K562 (cell line): ENCODE measurements around the gene FSCN2. TPM values are rescaled to one million over a fixed set of nuclear protein-coding genes. Genes with fewer than 3 reads are reported as not detected.

Source experiments
- ATAC-seq: fragments of 200-7000 bp; cut with Tn5 transposase; 3 replicates; pipeline ENCODE4 v1.9.1; 2020; ENCODE audit warnings: moderate library complexity
- BruUV-seq: library from RNA; stranded (reverse); fragments of 400-500 nt; replicated peaks from 2 replicates; lab custom pipeline; 2021; lab: Mats Ljungman, UMichigan
- CTCF ChIA-PET: fragments of 300-600 bp; formaldehyde crosslinking; extraction: SDS; loops from one replicate; lab custom pipeline; 2021; ENCODE audit warnings: low intra/inter-chr PET ratio; lab: Yijun Ruan, JAX
- POLR2A ChIA-PET: fragments of 300-600, 350-650 bp; sonication (Branson Sonifier 250); formaldehyde crosslinking; extraction: SDS; loops from one replicate; lab custom pipeline; 2021; ENCODE audit warnings: antibody characterized with exemption, inconsistent platforms; lab: Yijun Ruan, JAX
- DNase-seq, 4 experiments: peaks; one replicate each; pipeline versions ENCODE4 v3.0.0 to v3.0.0-alpha.2; 2011 to 2018; ENCODE audit warnings: low spot score in 3 of 4, mixed read lengths in 3 of 4; ENCODE audit errors: extremely low read depth in 1 of 4
- FAIRE-seq: peaks from 2 replicates; lab custom pipeline; 2011; peaks lifted over from hg19 to GRCh38; lab: Jason Lieb, UNC
- H2AFZ ChIP-seq: 2 replicates; pipeline ENCODE4 v1.6.0; 2011; ENCODE audit warnings: low read depth, low read length, control low read depth, inconsistent platforms
- H3K27ac ChIP-seq: fragments of 200-600 bp; 3 replicates; pipeline ENCODE4 v1.8.0; 2011; ENCODE audit warnings: low read depth, mild to moderate bottlenecking, control low read depth, inconsistent platforms, low read length, moderate library complexity, mixed read lengths; ENCODE audit errors: extremely low read depth
- H3K27me3 ChIP-seq, 2 experiments: fragments of 300-600 bp in 1 of 2; 2 replicates in 1 of 2; 3 replicates in 1 of 2; pipeline versions ENCODE4 v1.6.0 to v1.8.0; 2011; ENCODE audit warnings: inconsistent platforms in 2 of 2, low read length in 2 of 2, mild to moderate bottlenecking in 1 of 2, mixed read lengths in 1 of 2, moderate library complexity in 1 of 2; ENCODE audit not compliant: control insufficient read depth in 2 of 2, insufficient read depth in 2 of 2
- H3K36me3 ChIP-seq: fragments of 300-600 bp; 3 replicates; pipeline ENCODE4 v1.8.0; 2011; ENCODE audit warnings: mild to moderate bottlenecking, low read length, inconsistent platforms; ENCODE audit not compliant: control insufficient read depth, insufficient read depth
- H3K4me1 ChIP-seq, 2 experiments: fragments of 200-600 bp in 1 of 2; replicated peaks in 1 of 2; 2 replicates in 1 of 2; 3 replicates in 1 of 2; pipeline versions ENCODE4 v1.5.1 to v1.8.0; 2011; ENCODE audit warnings: inconsistent platforms in 2 of 2, low read length in 2 of 2, mild to moderate bottlenecking in 1 of 2, mixed read lengths in 1 of 2, moderate library complexity in 1 of 2; ENCODE audit not compliant: control insufficient read depth in 2 of 2, insufficient read depth in 2 of 2
- H3K4me2 ChIP-seq: 2 replicates; pipeline ENCODE4 v1.6.1; 2011; ENCODE audit warnings: low read length, control low read depth, inconsistent platforms, mixed read lengths; ENCODE audit not compliant: insufficient read depth
- H3K4me3 ChIP-seq: fragments of 200-600 bp; sonication (generic), shearing (Covaris generic); 2 replicates; pipeline ENCODE4 v1.5.1; 2016; ENCODE audit warnings: control low read depth, inconsistent platforms
- H3K79me2 ChIP-seq: fragments of 200-600 bp; 3 replicates; pipeline ENCODE4 v1.8.0; 2011; ENCODE audit warnings: low read length, inconsistent platforms; ENCODE audit not compliant: control insufficient read depth, insufficient read depth
- H3K9ac ChIP-seq, 2 experiments: 2 replicates each; pipeline versions ENCODE4 v1.6.0 to v1.6.1; 2011; ENCODE audit warnings: low read depth in 2 of 2, low read length in 2 of 2, control low read depth in 1 of 2, inconsistent platforms in 1 of 2, mild to moderate bottlenecking in 1 of 2, mixed read lengths in 1 of 2; ENCODE audit not compliant: insufficient read depth in 1 of 2
- H3K9me1 ChIP-seq: one replicate; pipeline ENCODE4 v1.6.0; 2011; ENCODE audit warnings: inconsistent platforms, mild to moderate bottlenecking, low read length, moderate library complexity; ENCODE audit not compliant: control insufficient read depth, insufficient read depth
- H3K9me3 ChIP-seq: replicated peaks from 2 replicates; pipeline ENCODE4 v1.5.1; 2011; ENCODE audit warnings: low read depth, low read length, inconsistent platforms; ENCODE audit not compliant: control insufficient read depth, insufficient read depth
- H4K20me1 ChIP-seq: replicated peaks from 2 replicates; pipeline ENCODE4 v1.6.1; 2011; ENCODE audit warnings: low read length, inconsistent platforms, mixed read lengths; ENCODE audit not compliant: control insufficient read depth, insufficient read depth
- CHCHD3 ChIP-seq: fragments of 250-450 bp; sonication (Bioruptor Pico); IDR thresholded peaks from 2 replicates; pipeline ENCODE4 v2.1.2; 2022; ENCODE audit warnings: mild to moderate bottlenecking
- E2F3 ChIP-seq: fragments of 250-450 bp; sonication (Bioruptor Pico); IDR thresholded peaks from 2 replicates; pipeline ENCODE4 v1.4.0; 2020; ENCODE audit warnings: mild to moderate bottlenecking
- E2F8 ChIP-seq: fragments of 450-650 bp; IDR thresholded peaks from 2 replicates; pipeline ENCODE4 v1.7.1; 2018; ENCODE audit warnings: mild to moderate bottlenecking, low read depth; ENCODE audit not compliant: partially characterized antibody
- EGR1 ChIP-seq: fragments of 450-650 bp; conservative IDR thresholded peaks from 2 replicates; pipeline ENCODE4 v1.6.1; 2017; ENCODE audit warnings: mild to moderate bottlenecking
- IRF1 ChIP-seq: sonication (generic); formaldehyde crosslinking; IDR thresholded peaks from 2 replicates; pipeline ENCODE4 v1.8.0; 2022; ENCODE audit warnings: missing genetic modification reagents, mild to moderate bottlenecking, borderline replicate concordance
- KAT2B ChIP-seq: IDR thresholded peaks from one replicate; pipeline ENCODE4 v1.6.1; 2012; ENCODE audit warnings: low read depth, mild to moderate bottlenecking, control low read depth, inconsistent platforms, low read length, moderate library complexity
- MCM3 ChIP-seq: fragments of 450-650 bp; IDR thresholded peaks from 2 replicates; pipeline ENCODE4 v1.6.1; 2016
- ZBTB34 ChIP-seq: fragments of 250-450 bp; sonication (Bioruptor Pico); IDR thresholded peaks from 2 replicates; pipeline ENCODE4 v1.8.0; 2021; ENCODE audit warnings: mild to moderate bottlenecking, moderate library complexity
- ZNF165 ChIP-seq: fragments of 250-450 bp; sonication (Bioruptor Pico); IDR thresholded peaks from 2 replicates; pipeline ENCODE4 v1.4.0; 2020; ENCODE audit warnings: borderline replicate concordance
- WGBS: fragments of 100-300 bp; shearing (Covaris generic); methylation state at CpG from one replicate; pipeline ENCODE4 v1.1.6; 2016; ENCODE audit warnings: low coverage, mixed read lengths; ENCODE audit not compliant: insufficient coverage; ENCODE audit errors: missing lambda C conversion rate; 5-methylcytosine and 5-hydroxymethylcytosine counted together
- in situ Hi-C: fragments of 300-500 bp; cut with MboI; formaldehyde crosslinking; loops from 4 replicates; pipeline ENCODE4 v1.15.0; 2018; ENCODE audit warnings: inconsistent platforms, mixed read lengths
- intact Hi-C: fragments of 100-400 bp; cut with micrococcal nuclease; formaldehyde crosslinking; loops from 2 replicates; pipeline ENCODE4 v1.14.2; 2022
- polyA plus RNA-seq, 8 experiments: library from polyadenylated mRNA; depleted of rRNA in 4 of 8; stranded (reverse) in 5 of 8; unstranded in 3 of 8; fragments of >200 nt; fragmentation: Nextera tagmentation in 2 of 8; fragmentation: Illumina TruSeq in 1 of 8; extraction: Ambion mirVana in 2 of 8; extraction: Trizol in 1 of 8; gene quantifications; 2 replicates each; pipeline versions ENCODE4 v1.2.1 to v1.2.3, GENCODE V29; 2011 to 2014; ENCODE audit warnings: inconsistent platforms in 1 of 8, missing spikeins in 1 of 8
- total RNA-seq, 7 experiments: library from RNA; depleted of rRNA in 6 of 7; stranded (reverse); fragments of >200 nt in 6 of 7; fragmentation: Illumina TruSeq in 2 of 7; extraction: Trizol in 2 of 7; gene quantifications; 2 replicates each; pipeline versions ENCODE4 v1.2.1 to v1.2.3, GENCODE V29; 2011 to 2021; ENCODE audit warnings: low replicate concordance in 1 of 7

FSCN2 gene
- total and polyA plus RNA-seq, 9 of the 15 experiments (the other 6 are each of a cell fraction or from before 2014, with no cell fraction given) = 0.08 TPM; not detected in 8

- Histone ChIP-seq H3K79me2 (no peaks in the 10 kb centered on the region), H3K9me3 (no peaks in the 10 kb centered on the region), H3K4me2 (no peak overlapping the region), H3K9me1 (no peaks in the 10 kb centered on the region), H2AFZ (no peak overlapping the region), H3K27ac (no peak overlapping the region), H3K4me3 (no peak overlapping the region), H3K4me1 (peaks cover 3 to 19% of the 10 kb centered on the region in 2 experiments; a peak in 4 of 5 replicates), H4K20me1 (no peaks in the 10 kb centered on the region), H3K9ac (peak overlapping the region in 1 of 2 experiments; percentile 45; a peak in 2 of 4 replicates), H3K27me3 (peaks cover 10 to 22% of the 10 kb centered on the region in 2 experiments; a peak in 3 of 5 replicates), H3K36me3 (no peaks in the 10 kb centered on the region)
- 31% methylated on average over 12 of the region's 12 CpGs for WGBS
- no peak for TF ChIP-seq E2F8
- TF ChIP-seq EGR1 = no peak
- no peak for TF ChIP-seq E2F3 (CRISPR knock-in tag)
- no peak for TF ChIP-seq IRF1 (CRISPR knock-in tag)
- TF ChIP-seq MCM3 = no peak
- TF ChIP-seq ZBTB34 (CRISPR knock-in tag) = no peak
- no peak for TF ChIP-seq CHCHD3 (CRISPR knock-in tag)
- TF ChIP-seq KAT2B = no peak
- no peak for TF ChIP-seq ZNF165 (CRISPR knock-in tag)
- BruUV-seq = no TSS peak
- POLR2A ChIA-PET = interaction anchor here (1.4 to 8.3 kb wide), 2 partner anchors 10 to 12 kb away, joined by 9 to 132 read pairs; partner anchors contain the start of gene ACTG1
- ATAC-seq (no peak), DNase-seq (no peak), FAIRE-seq (no peak)
- CTCF ChIA-PET = no interaction called here
- in situ Hi-C loops (no loop called here), intact Hi-C loops (no loop called here)
Observed at GRCh38 chr17:81499601-81499970, 28.6 kb upstream of the FSCN2 start.
